Lower leg skin (tissue), 4 donors: Measurements from ENCODE around the gene SAMD5. TPM values are rescaled to one million over a fixed set of nuclear protein-coding genes. Genes with fewer than 3 reads are reported as not detected.

Experiments used
- DNase-seq, 2 donors: peaks; one replicate each; pipeline ENCODE4 v3.0.0-alpha.2; 2019; ENCODE audit warnings: low spot score in 2 of 2
- H3K4me3 ChIP-seq: fragments of 200-600 bp; sonication (generic); 2 replicates; pipeline ENCODE4 v1.5.1; 2017; ENCODE audit warnings: mild to moderate bottlenecking, low read depth; ENCODE audit not compliant: poor library complexity, severe bottlenecking
- POLR2A ChIP-seq, 2 donors: fragments of 450-650 bp; IDR thresholded peaks; one replicate each; pipeline ENCODE4 v1.6.1; 2016 to 2017; ENCODE audit warnings: antibody characterized with exemption in 2 of 2, mild to moderate bottlenecking in 1 of 2, moderate library complexity in 1 of 2
- WGBS, 2 donors: methylation state at CpG; one replicate each; pipeline ENCODE4 v1.1.5; 2018; 5-methylcytosine and 5-hydroxymethylcytosine counted together
- intact Hi-C: fragments of 100-400 bp; cut with DNase I; formaldehyde crosslinking; loops from one replicate; pipeline ENCODE4 v1.15.0; 2023; ENCODE audit warnings: low total_unique reads
- total RNA-seq, 4 donors: library from RNA; depleted of rRNA; stranded (reverse); fragments of >200 nt; gene quantifications; one replicate each; pipeline ENCODE4 v1.1.0, GENCODE V29; 2016
- TF ChIP-seq, protein P1 (sequence below), 3 donors: fragments of 450-650 bp; IDR thresholded peaks; one replicate each; pipeline ENCODE4 v1.5.1; 2016; ENCODE audit warnings: antibody characterized with exemption in 3 of 3, mild to moderate bottlenecking in 3 of 3, moderate library complexity in 2 of 3

SAMD5 gene
- total RNA-seq, 4 donors from 2014 or later = 0.38 to 2.9 (median 0.87) TPM

DNA sequence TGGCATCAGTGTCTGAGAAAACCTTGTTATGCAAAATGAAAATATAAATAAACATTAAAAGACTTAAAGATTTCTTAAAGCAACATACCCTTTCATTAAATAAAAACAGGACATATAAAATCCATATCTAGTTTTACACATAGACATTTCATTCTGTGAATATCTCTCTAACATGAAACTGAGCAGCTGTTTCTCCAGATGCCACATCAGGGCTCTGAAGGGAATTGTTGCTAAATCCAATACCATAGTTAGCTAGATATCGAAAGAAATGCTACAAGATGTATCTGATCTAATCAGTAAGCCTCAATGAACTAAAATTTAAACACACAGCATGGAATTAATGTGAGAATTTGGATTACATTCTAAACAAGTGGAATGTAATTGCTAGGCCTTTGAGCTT lies 74.5 kb downstream of the SAMD5 start:
- TF ChIP-seq, protein P1, sequence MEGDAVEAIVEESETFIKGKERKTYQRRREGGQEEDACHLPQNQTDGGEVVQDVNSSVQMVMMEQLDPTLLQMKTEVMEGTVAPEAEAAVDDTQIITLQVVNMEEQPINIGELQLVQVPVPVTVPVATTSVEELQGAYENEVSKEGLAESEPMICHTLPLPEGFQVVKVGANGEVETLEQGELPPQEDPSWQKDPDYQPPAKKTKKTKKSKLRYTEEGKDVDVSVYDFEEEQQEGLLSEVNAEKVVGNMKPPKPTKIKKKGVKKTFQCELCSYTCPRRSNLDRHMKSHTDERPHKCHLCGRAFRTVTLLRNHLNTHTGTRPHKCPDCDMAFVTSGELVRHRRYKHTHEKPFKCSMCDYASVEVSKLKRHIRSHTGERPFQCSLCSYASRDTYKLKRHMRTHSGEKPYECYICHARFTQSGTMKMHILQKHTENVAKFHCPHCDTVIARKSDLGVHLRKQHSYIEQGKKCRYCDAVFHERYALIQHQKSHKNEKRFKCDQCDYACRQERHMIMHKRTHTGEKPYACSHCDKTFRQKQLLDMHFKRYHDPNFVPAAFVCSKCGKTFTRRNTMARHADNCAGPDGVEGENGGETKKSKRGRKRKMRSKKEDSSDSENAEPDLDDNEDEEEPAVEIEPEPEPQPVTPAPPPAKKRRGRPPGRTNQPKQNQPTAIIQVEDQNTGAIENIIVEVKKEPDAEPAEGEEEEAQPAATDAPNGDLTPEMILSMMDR (IDR thresholded peaks at IDR 0.05) = no peak
- no peak for TF ChIP-seq POLR2A (IDR thresholded peaks at IDR 0.05)

DNA sequence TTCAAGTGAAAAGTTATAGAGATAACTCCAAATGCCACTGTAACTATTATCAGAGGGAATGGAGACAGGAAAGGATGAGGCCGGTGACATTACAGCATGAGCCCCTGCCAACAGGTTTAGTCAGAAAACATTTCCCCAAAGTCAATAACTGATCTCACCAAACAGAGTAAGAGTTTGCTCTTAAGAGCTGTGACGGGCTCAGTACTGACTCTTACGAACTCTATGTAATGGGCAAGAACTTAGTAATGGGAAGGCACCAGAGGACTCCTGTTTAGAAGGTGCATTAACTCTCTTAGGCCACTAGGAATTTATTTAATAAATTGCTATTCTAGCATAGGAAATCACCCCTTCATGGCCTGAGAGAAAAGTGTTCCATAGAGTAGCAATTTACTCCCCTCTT lies 76.8 kb downstream of the SAMD5 start:
- no peak overlapping the region for H3K4me3 ChIP-seq
- TF ChIP-seq, protein P1 (IDR thresholded peaks at IDR 0.05) = no peak
- no peak for TF ChIP-seq POLR2A (IDR thresholded peaks at IDR 0.05)
- intact Hi-C loops = no loop called here
- WGBS, 2 donors = 90 to 91% methylated on average over 3 of the region's 3 CpGs
- no peak for DNase-seq

More for the DNA sequence above, 74.5 kb downstream of the SAMD5 start:
- intact Hi-C loops = no loop called here
- no peak overlapping the region for H3K4me3 ChIP-seq
- DNase-seq = no peak
- WGBS, 2 donors = 56 to 63% methylated on average over 1 of the region's 1 CpG

DNA sequence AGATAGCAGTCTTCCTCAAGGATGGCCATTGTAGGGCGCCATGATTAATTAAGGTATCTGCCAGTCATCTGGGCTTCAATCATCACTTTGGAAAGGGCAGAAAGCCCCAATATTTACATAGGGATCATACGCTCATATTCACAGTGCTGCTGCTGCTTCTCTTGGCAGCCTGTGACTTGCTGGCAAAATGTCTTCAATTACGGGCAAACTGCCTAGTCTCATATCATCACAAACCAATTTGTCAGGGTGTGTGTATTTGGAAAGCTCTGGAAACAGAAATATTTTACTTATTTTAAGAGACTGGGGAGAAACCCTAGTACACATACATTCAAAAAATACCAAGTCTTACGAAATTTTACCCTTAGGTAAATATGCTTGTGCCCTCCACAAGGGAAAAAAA lies 77.6 kb downstream of the SAMD5 start:
- intact Hi-C loops = no loop called here
- TF ChIP-seq, protein P1 (IDR thresholded peaks at IDR 0.05) = no peak
- TF ChIP-seq POLR2A (IDR thresholded peaks at IDR 0.05) = no peak
- WGBS, 2 donors = 30 to 35% methylated on average over 4 of the region's 4 CpGs
- DNase-seq = peak in 1 of 2 donors; percentile 22
- H3K4me3 ChIP-seq = no peak overlapping the region

DNA sequence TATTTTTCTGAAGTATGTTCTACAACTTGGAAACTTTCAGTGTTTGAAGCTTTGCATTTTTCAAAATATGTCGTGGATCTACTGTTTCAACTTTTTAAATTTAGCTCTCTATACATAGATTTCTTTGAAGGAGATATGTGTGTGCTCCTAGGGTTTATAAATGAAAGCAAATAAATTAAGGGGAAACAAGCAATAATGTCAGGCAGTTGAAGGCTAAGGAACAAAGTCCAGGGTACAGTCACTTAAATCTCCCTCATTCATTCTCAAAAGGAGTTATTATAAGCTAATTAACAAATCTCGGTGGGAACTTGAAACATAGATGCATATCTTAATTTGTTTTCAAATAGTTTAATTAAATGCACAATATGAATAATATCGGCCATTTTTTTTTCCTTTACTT lies 79.4 kb downstream of the SAMD5 start:
- no peak for TF ChIP-seq POLR2A (IDR thresholded peaks at IDR 0.05)
- TF ChIP-seq, protein P1 (IDR thresholded peaks at IDR 0.05) = no peak
- no peak for DNase-seq
- WGBS, 2 donors = 80 to 86% methylated on average over 3 of the region's 3 CpGs
- H3K4me3 ChIP-seq = no peak overlapping the region
- intact Hi-C loops = no loop called here

DNA sequence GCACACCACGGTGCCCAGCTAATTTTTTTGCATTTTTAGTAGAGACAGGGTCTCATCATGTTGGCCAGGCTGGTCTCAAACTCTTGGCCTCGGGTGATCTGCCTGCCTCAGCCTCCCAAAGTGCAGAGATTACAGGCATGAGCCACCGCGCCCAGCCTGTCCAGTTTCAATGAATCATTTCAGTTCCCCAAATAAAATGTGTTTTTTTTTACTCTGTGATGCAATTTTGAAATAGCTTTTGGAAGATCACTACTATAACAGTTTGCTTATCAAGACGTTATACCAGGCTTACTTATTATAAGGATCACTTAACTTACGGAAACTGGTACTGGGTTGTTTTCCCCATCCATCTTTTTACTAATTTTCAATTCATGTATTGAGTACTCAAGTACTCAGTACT lies 80.0 kb downstream of the SAMD5 start:
- no peak for TF ChIP-seq POLR2A (IDR thresholded peaks at IDR 0.05)
- TF ChIP-seq, protein P1 (IDR thresholded peaks at IDR 0.05) = no peak
- no peak for DNase-seq
- no peak overlapping the region for H3K4me3 ChIP-seq
- WGBS, 2 donors = 84 to 86% methylated on average over 6 of the region's 6 CpGs
- intact Hi-C loops = no loop called here

DNA sequence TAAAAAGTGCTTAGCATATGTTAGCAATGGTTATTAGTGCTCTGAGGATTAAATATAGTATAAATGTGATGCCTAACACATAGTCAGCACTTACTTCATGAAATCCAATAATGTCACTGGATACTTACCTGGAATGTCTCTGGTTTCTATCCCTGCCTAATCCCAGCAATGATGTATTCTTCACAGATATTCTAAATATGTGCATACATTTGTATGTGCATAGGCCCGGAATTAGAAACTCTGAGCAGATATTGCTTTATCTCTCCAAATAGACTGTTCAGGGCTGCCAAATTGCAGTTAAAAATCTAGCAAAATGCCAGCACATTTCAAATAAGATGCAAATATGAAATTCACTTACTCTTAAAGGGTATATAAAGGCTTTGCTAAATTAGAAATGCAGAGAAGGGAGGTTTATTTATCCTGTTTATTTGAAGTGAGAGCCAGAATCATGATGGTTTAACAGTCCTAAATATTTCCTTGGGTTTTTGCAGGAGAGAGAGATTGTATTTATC lies 81.3 kb downstream of the SAMD5 start:
- 39 to 82% methylated on average over 1 of the region's 1 CpG for WGBS, 2 donors
- H3K4me3 ChIP-seq = no peak overlapping the region
- intact Hi-C loops = no loop called here
- TF ChIP-seq POLR2A (IDR thresholded peaks at IDR 0.05) = no peak
- TF ChIP-seq, protein P1 (IDR thresholded peaks at IDR 0.05) = no peak
- DNase-seq = no peak
